ENCODE data around the gene ENTPD3. TPM values are rescaled to one million over a fixed set of nuclear protein-coding genes. Genes with fewer than 3 reads are reported as not detected.

Gene ENTPD3
- total and polyA plus RNA-seq, 2 of the 13 experiments (the other 11 are each of a cell fraction or from before 2014, with no cell fraction given), result 0.07 TPM; not detected in 1

GRCh38 chr3:40476478-40477470 lies 89.8 kb downstream of the ENTPD3 start, which contains the start of gene ZNF619 (continued):
- no peak for TF ChIP-seq ZFYVE20 (CRISPR knock-in tag; IDR thresholded peaks at IDR 0.05; ENCODE audit: borderline replicate concordance, low read depth)
- TF ChIP-seq TCF7 (IDR thresholded peaks at IDR 0.05; ENCODE audit: low read depth), result no peak
- no peak for TF ChIP-seq ZNF879 (CRISPR knock-in tag; IDR thresholded peaks at IDR 0.05)
- TF ChIP-seq MXI1 (IDR thresholded peaks at IDR 0.05; ENCODE audit: borderline replicate concordance, low read depth, low read length), result no peak
- no peak for TF ChIP-seq ZNF672 (CRISPR knock-in tag; IDR thresholded peaks at IDR 0.05)
- no peak for TF ChIP-seq NFE2 (CRISPR knock-in tag; IDR thresholded peaks at IDR 0.05)
- TF ChIP-seq SRY (CRISPR knock-in tag; IDR thresholded peaks at IDR 0.05), result no peak
- peak; percentile 55 for TF ChIP-seq THAP11 (CRISPR knock-in tag; IDR thresholded peaks at IDR 0.05)
- TF ChIP-seq CSRNP2 (CRISPR knock-in tag; conservative IDR thresholded peaks at IDR 0.05; ENCODE audit: low read depth), result no peak
- TF ChIP-seq ZNF205 (CRISPR knock-in tag; IDR thresholded peaks at IDR 0.05), result 0 out of 2 replicates have a peak, but pooled peaks have one; percentile 35
- peak; percentile 52; the same call in 1 of the 2 replicates for TF ChIP-seq ZNF501 (CRISPR knock-in tag; IDR thresholded peaks at IDR 0.05)
- TF ChIP-seq RFXAP (CRISPR knock-in tag; IDR thresholded peaks at IDR 0.05; ENCODE audit: borderline replicate concordance), result 0 out of 2 replicates have a peak, but pooled peaks have one; percentile 29
- no peak for TF ChIP-seq ZNF543 (CRISPR knock-in tag; IDR thresholded peaks at IDR 0.05)
- no peak for TF ChIP-seq ARNTL (CRISPR knock-in tag; IDR thresholded peaks at IDR 0.05)
- no peak for TF ChIP-seq THAP7 (CRISPR knock-in tag; IDR thresholded peaks at IDR 0.05)
- no peak for TF ChIP-seq THAP8 (CRISPR knock-in tag; IDR thresholded peaks at IDR 0.05; ENCODE audit: borderline replicate concordance)
- peak; percentile 17 for TF ChIP-seq YY1 (IDR thresholded peaks at IDR 0.05; ENCODE audit: insufficient read depth, insufficient replicate concordance, low read depth, low read length)
- no peak for TF ChIP-seq MTA3 (CRISPR knock-in tag; IDR thresholded peaks at IDR 0.05)
- TF ChIP-seq HOXD1 (CRISPR knock-in tag; IDR thresholded peaks at IDR 0.05), result no peak
- TF ChIP-seq ZNF136 (CRISPR knock-in tag; IDR thresholded peaks at IDR 0.05; ENCODE audit: low read depth), result 0 out of 2 replicates have a peak, but pooled peaks have one; percentile 36
- peak; percentile 42 for TF ChIP-seq GABPA (IDR thresholded peaks at IDR 0.05; ENCODE audit: low read depth, low read length)
- TF ChIP-seq GABPA (CRISPR knock-in tag; IDR thresholded peaks at IDR 0.05; ENCODE audit: low read depth), result peak; percentile 83
- TF ChIP-seq IRX3 (CRISPR knock-in tag; IDR thresholded peaks at IDR 0.05; ENCODE audit: borderline replicate concordance, low read depth), result no peak
- TF ChIP-seq STAG1 (CRISPR knock-in tag; IDR thresholded peaks at IDR 0.05), result no peak
- no peak for TF ChIP-seq ATAD3A (CRISPR knock-in tag; IDR thresholded peaks at IDR 0.05)
- TF ChIP-seq ZKSCAN5 (CRISPR knock-in tag; IDR thresholded peaks at IDR 0.05), result no peak
- TF ChIP-seq HNF1B (CRISPR knock-in tag; IDR thresholded peaks at IDR 0.05), result peak; percentile 62; the same call in 1 of the 2 replicates
